ENCODE data around the gene PDLIM4.

The PDLIM4 gene

DNA sequence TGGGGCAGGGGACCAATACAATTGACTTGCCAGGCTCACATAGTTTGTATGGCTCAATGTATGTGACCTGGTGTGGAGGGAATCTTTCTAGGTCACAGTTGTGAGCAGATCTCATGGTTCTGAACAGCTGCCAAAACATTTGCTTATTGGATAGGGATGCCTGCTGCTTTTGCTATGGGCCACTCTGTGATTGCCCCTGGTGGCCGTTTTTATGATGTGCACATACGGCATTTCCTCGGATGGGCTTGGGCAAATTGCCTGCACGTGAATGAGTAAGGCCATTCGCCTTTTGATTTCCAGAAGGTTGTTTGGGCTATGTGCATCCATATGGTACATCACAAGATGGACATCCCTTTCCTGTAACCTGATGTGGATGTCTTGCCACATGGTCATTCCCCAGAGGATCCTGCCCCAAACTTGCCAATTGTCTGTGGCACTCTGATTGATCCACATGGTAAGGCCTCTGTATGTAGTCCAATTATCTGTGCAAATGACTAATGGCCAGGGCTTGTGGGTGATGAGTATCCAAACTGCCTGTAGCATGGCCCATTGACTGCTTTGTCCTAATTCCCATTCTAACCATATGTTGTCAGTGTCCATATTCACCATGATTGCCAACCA lies 26.0 kb downstream of the PDLIM4 start:
- peak; percentile 65 for DNase-seq (ENCODE audit: low read depth)

GRCh38 chr5:132289097-132289496 lies 31.6 kb downstream of the PDLIM4 start:
- peak; percentile 52 for DNase-seq (ENCODE audit: low read depth)

GRCh38 chr5:132291026-132291425 lies 33.5 kb downstream of the PDLIM4 start:
- no peak for DNase-seq (ENCODE audit: low read depth)

DNA sequence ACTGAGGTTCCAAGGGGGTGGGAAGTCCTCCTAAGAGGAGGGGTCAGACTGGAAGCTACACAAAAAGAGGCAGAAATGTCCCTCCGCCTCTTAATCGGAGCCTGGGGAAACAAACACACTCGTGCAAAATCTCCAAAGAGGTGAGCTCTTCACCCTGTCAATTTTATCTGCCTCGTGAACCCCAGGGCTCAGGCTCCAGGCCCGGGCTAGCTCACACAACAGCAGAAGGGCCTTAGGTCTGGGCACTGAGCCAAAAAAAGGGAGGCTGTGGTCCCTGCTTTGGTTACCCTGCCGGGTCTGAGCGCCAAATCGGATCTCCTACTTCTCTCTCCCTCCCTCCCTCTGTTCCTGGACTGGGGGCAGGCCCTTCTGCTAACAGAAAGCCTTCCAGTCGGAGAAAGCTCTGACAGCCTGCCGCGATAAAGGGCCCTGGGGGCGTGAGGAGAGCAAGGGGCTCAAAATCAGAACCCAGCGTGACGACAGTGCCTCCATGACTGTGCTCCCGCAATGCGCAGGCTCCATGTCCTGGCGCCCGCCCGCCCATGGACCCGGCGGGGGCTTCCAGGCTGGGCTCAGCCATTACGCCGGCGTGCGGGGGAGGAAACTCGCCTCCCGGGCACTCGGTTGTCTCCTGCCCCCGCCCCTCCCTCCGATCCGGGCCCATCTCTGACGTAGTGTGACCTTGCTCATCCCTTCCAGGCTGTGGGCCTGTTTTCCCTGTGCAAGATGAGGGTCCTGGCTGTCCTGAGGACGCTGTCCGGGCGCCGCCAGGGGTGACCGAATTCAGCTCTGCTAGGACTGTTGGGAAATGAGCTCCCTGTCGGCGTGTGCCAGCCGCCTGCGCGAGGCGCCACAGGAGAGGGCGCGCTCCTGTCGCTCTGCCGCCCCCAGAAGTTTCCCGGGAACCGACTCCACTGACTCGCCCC lies 35.8 kb downstream of the PDLIM4 start:
- peak; percentile 85 for DNase-seq (ENCODE audit: low read depth)

- DNase-seq (ENCODE audit: low read depth): peak; percentile 93
These were observed 36.7 kb downstream of the PDLIM4 start, which contains the start of gene SLC22A4 for GRCh38 chr5:132293992-132294727. SLC22A4 (plus strand) TSS chr5:132294394; CDS start chr5:132294617, 223 bp downstream.

DNA sequence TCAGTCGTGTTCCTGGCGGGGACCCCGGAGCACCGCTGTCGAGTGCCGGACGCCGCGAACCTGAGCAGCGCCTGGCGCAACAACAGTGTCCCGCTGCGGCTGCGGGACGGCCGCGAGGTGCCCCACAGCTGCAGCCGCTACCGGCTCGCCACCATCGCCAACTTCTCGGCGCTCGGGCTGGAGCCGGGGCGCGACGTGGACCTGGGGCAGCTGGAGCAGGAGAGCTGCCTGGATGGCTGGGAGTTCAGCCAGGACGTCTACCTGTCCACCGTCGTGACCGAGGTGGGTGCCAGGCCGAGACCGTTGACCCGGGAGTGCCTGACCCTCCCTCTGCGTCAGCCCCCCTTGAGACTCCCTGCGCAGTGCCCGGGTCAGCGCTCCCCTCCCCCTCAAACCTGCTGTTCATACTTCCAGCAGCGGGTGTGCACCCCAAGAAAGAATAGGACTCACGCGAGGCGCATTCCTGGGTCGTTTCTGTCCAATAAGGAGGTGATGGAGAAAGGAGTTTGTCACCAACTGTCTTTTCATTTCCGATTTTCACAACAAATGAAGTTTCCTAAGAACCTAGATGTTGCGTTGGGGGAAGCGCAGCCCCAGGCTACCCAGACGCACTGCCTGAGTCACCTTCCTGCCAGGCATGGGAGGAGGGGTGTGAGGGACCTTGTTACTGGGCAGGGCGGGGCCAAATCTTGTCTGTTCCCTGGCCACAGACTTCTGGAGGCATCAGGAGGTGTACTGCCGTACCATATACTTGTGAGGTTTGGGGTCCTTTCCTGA lies 37.4 kb downstream of the PDLIM4 start:
- DNase-seq (ENCODE audit: low read depth): peak; percentile 84

GRCh38 chr5:132295505-132296411 lies 38.3 kb downstream of the PDLIM4 start:
- no peak for DNase-seq (ENCODE audit: low read depth)

- DNase-seq (ENCODE audit: low read depth): no peak
These were observed 39.0 kb downstream of the PDLIM4 start for GRCh38 chr5:132296412-132297016.

DNA sequence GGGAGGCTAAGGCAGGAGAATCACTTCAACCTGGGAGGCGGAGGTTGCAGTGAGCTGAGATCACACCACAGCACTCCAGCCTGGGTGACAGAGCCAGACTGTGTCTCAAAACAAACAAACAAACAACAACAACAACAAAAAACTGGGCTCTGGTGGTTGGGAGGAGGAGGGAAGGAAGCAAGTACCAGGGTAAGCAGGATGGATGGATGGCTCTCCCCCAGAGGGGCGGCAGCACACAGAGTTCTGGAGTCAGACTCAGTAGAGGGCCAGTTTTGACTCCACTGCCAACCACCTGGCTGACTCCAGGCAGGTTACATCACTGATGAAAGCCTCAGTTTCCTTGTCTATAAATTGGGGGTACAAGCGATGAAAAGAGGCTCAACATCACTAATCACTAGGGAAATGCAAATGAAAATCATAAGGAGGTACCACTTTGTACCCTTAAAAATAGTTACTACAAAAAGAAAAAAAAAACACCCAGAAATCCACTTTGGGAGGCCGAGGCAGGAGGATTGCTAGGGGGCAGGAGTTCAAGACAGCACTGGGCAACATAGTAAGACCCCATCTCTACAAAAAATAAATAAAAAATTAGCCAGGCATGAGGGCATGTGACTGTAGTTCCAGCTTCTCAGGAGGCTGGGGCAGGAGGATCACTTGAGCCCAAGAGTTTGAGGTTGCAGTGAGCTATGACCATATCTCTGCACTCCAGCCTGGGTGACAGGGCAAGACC lies 39.9 kb downstream of the PDLIM4 start:
- no peak for DNase-seq (ENCODE audit: low read depth)

DNA sequence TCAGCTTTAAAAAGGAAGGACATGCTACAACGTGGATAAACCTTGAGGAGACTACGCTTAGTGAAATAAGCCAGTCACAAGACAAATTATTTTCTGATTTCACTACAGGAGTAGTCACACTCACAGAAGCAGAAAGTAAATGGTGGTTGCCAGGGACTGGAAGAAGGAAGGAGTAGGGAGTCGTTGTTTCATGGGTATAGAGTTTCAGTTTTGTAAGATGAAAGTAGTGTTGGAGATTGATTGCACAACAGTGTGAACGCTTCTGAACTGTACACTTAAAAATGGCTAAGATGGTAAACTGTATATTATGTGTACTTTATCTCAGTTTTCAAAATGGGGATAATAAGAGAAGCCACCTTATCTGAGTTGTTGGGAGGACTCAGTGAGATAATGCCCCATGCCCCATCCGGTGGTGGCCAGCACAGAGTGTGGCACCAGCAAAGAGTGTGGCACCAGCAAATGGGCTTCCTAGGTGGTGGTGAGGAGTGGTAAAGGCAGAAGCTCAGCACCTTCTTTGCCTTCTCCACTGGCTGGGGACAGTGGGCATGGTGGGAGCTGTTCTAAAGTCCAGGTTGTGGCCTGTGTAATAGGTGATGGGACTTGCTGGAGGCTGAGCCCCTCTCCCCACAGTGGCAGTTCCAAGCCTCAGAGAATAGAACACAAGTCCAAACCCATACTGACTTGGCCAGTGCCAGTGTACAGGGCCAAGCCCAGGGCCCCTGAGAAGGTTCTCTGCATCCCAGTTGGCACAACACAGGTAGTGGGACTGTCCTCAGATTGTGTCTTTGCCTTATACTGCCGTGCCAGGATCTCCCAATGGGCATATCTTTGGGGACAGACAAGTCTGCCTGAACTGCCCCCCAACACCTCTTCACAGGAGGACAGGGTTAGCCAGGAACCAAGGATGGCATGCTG lies 41.1 kb downstream of the PDLIM4 start:
- DNase-seq (ENCODE audit: low read depth): peak; percentile 81

DNA sequence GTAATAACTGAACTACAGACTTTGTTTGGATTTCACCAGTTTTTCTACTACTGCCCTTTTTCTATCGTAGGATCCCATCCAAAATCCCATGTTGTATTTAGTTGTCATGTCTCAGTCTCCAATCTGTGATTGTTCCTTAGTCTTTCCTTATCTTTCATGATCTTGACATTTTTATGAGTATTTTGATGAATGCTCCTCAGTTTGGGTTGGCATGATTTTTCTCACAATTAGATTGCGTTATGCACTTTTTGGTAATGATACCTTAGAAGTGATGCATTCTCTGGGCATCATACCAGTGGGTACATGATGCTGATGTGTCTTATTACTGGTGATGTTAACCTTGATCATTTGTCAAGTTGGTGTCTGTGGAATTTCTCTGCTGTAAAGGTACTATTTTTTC lies 42.4 kb downstream of the PDLIM4 start:
- no peak for DNase-seq (ENCODE audit: low read depth)

GRCh38 chr5:132300577-132301343 lies 43.3 kb downstream of the PDLIM4 start:
- DNase-seq (ENCODE audit: low read depth): no peak

- no peak for DNase-seq (ENCODE audit: low read depth)
These were observed 44.1 kb downstream of the PDLIM4 start for GRCh38 chr5:132301344-132302271.

- no peak for DNase-seq (ENCODE audit: low read depth)
These were observed 44.9 kb downstream of the PDLIM4 start for GRCh38 chr5:132302413-132302812.

GRCh38 chr5:132303589-132303988 lies 46.1 kb downstream of the PDLIM4 start:
- no peak for DNase-seq (ENCODE audit: low read depth)

GRCh38 chr5:132305420-132305819 lies 47.9 kb downstream of the PDLIM4 start:
- DNase-seq (ENCODE audit: low read depth): no peak

GRCh38 chr5:132308701-132309100 lies 51.2 kb downstream of the PDLIM4 start:
- no peak for DNase-seq (ENCODE audit: low read depth)

Data from fibroblast of gingiva (primary cell).